PC-3 (cell line): Measurements from ENCODE around the gene PRMT3. TPM values are rescaled to one million over a fixed set of nuclear protein-coding genes. Genes with fewer than 3 reads are reported as not detected.

Experiments used
- ATAC-seq: fragments of 200-7000 bp; cut with Tn5 transposase; 2 replicates; pipeline ENCODE4 v1.9.1; 2020; ENCODE audit warnings: mild to moderate bottlenecking, moderate library complexity
- BruUV-seq: library from RNA; stranded (reverse); fragments of 400-500 nt; replicated peaks from 2 replicates; lab custom pipeline; 2021; lab: Mats Ljungman, UMichigan
- CTCF ChIA-PET: fragments of 300-600 bp; sonication (Branson Sonifier 250); formaldehyde crosslinking; loops from one replicate; lab custom pipeline; 2022; ENCODE audit warnings: antibody characterized with exemption; lab: Charles Lee
- POLR2A ChIA-PET: fragments of 300-600 bp; sonication (Branson Sonifier 250); formaldehyde crosslinking; loops from one replicate; lab custom pipeline; 2022; ENCODE audit warnings: antibody characterized with exemption; ENCODE audit not compliant: unreplicated experiment; lab: Charles Lee
- DNase-seq: peaks from one replicate; pipeline ENCODE4 v3.0.0-alpha.2; 2015
- H2AFZ ChIP-seq: fragments of 300-600 bp; sonication (generic); 2 replicates; pipeline ENCODE4 v1.6.0; 2016; ENCODE audit warnings: antibody characterized with exemption, low read length
- H3F3A ChIP-seq: fragments of 300-600 bp; sonication (generic); one replicate; pipeline ENCODE4 v1.6.0; 2017; ENCODE audit warnings: antibody characterized with exemption, low read length, control low read depth, mild to moderate bottlenecking; ENCODE audit not compliant: unreplicated experiment
- H3K27ac ChIP-seq: fragments of 300-600 bp; sonication (generic); 2 replicates; pipeline ENCODE4 v1.5.1; 2016; ENCODE audit warnings: mild to moderate bottlenecking, low read length
- H3K27me3 ChIP-seq: fragments of 300-600 bp; sonication (generic); 2 replicates; pipeline ENCODE4 v1.6.1; 2016; ENCODE audit warnings: low read length, mixed read lengths
- H3K36me3 ChIP-seq: fragments of 300-600 bp; sonication (generic); 2 replicates; pipeline ENCODE4 v1.6.1; 2016; ENCODE audit warnings: low read depth, mixed run types, low read length, mixed read lengths
- H3K4me1 ChIP-seq: fragments of 300-600 bp; sonication (generic); 2 replicates; pipeline ENCODE4 v1.5.1; 2016; ENCODE audit warnings: low read length; ENCODE audit not compliant: insufficient read depth
- H3K4me2 ChIP-seq: fragments of 300-600 bp; sonication (generic); 2 replicates; pipeline ENCODE4 v1.6.0; 2016; ENCODE audit warnings: low read length
- H3K4me3 ChIP-seq: fragments of 300-600 bp; sonication (generic); 2 replicates; pipeline ENCODE4 v1.5.1; 2016; ENCODE audit warnings: mild to moderate bottlenecking, low read length, mixed read lengths
- H3K79me2 ChIP-seq: fragments of 300-600 bp; sonication (generic); 2 replicates; pipeline ENCODE4 v1.6.1; 2017; ENCODE audit warnings: low read length, mixed read lengths
- H3K9ac ChIP-seq: fragments of 300-600 bp; sonication (generic); 2 replicates; pipeline ENCODE4 v1.6.0; 2016; ENCODE audit warnings: mild to moderate bottlenecking, low read length
- H3K9me2 ChIP-seq: fragments of 300-600 bp; sonication (generic); replicated peaks from 2 replicates; pipeline ENCODE4 v1.6.1; 2016; ENCODE audit warnings: mixed run types, low read length, mixed read lengths
- H3K9me3 ChIP-seq: fragments of 300-600 bp; sonication (generic); 2 replicates; pipeline ENCODE4 v1.6.1; 2016; ENCODE audit warnings: low read length, mixed read lengths
- H4K20me1 ChIP-seq: fragments of 300-600 bp; sonication (generic); 2 replicates; pipeline ENCODE4 v1.6.1; 2016; ENCODE audit warnings: low read length, mixed read lengths
- EZH2 ChIP-seq: fragments of 300-600 bp; sonication (generic); IDR thresholded peaks from one replicate; pipeline ENCODE4 v1.6.1; 2017; ENCODE audit warnings: antibody characterized with exemption, mild to moderate bottlenecking, low read length; ENCODE audit not compliant: unreplicated experiment
- EZH2phosphoT487 ChIP-seq: fragments of 300-600 bp; sonication (generic); IDR thresholded peaks from 2 replicates; pipeline ENCODE4 v1.6.1; 2018; ENCODE audit warnings: mild to moderate bottlenecking, antibody characterized with exemption, low read length, borderline replicate concordance
- intact Hi-C: fragments of 100-400 bp; cut with micrococcal nuclease; formaldehyde crosslinking; loops from 2 replicates; pipeline ENCODE4 v1.9.0; 2023
- total RNA-seq: library from RNA; depleted of rRNA; stranded (reverse); fragments of >200 nt; gene quantifications from 2 replicates; pipeline ENCODE4 v1.2.3, GENCODE V29; 2014
- TF ChIP-seq, protein P1 (sequence below): fragments of 300-600 bp; sonication (generic); conservative IDR thresholded peaks from 2 replicates; pipeline ENCODE4 v1.5.1; 2017; ENCODE audit warnings: antibody characterized with exemption, low read depth, mild to moderate bottlenecking, low read length

Gene PRMT3
- total RNA-seq, 1 experiment from 2014 or later, result 43.7 TPM

DNA sequence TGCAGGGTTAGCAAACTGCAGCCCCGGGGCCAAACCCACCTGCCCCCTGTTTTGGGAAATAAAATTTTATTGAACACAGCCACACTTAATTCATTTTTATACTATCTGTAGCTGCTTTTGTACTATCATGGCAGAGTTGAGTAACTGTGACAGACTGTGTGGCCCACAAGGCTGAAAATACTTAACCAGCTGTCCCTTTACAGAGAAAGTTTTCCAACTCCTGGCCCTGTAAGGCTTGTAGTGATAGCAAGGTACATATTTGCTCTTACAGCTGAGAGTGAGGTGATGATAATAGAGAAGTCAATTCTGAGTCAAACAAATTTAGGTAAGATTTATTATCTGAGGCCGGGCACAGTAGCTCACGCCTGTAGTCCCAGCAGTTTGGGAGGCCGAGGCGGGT is 124.5 kb downstream of the PRMT3 start:
- H3K4me3 ChIP-seq, result no peak overlapping the region
- TF ChIP-seq, protein P1, sequence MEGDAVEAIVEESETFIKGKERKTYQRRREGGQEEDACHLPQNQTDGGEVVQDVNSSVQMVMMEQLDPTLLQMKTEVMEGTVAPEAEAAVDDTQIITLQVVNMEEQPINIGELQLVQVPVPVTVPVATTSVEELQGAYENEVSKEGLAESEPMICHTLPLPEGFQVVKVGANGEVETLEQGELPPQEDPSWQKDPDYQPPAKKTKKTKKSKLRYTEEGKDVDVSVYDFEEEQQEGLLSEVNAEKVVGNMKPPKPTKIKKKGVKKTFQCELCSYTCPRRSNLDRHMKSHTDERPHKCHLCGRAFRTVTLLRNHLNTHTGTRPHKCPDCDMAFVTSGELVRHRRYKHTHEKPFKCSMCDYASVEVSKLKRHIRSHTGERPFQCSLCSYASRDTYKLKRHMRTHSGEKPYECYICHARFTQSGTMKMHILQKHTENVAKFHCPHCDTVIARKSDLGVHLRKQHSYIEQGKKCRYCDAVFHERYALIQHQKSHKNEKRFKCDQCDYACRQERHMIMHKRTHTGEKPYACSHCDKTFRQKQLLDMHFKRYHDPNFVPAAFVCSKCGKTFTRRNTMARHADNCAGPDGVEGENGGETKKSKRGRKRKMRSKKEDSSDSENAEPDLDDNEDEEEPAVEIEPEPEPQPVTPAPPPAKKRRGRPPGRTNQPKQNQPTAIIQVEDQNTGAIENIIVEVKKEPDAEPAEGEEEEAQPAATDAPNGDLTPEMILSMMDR, result no peak
- TF ChIP-seq EZH2phosphoT487, result no peak
- no peak for TF ChIP-seq EZH2
- ATAC-seq (no peak), DNase-seq (no peak)
- 0 out of 2 replicates have a peak, but pooled peaks cover 2% of the 10 kb centered on the region for H3K36me3 ChIP-seq
- H3K79me2 ChIP-seq, result no peaks in the 10 kb centered on the region
- H3K4me1 ChIP-seq, result no peaks in the 10 kb centered on the region
- no peak overlapping the region for H3K9ac ChIP-seq
- no peaks in the 10 kb centered on the region for H3K9me3 ChIP-seq
- no peak overlapping the region for H2AFZ ChIP-seq
- no peaks in the 10 kb centered on the region for H4K20me1 ChIP-seq
- BruUV-seq, result no TSS peak
- H3F3A ChIP-seq, result no peaks in the 10 kb centered on the region
- intact Hi-C loops, result no loop called here
- ChIA-PET POLR2A (interaction anchor here (0.5 kb wide), 1 partner anchor 33 kb away, joined by 27 read pairs; no protein-coding TSS in a partner anchor), CTCF (no interaction called here)
- H3K9me2 ChIP-seq, result no peaks in the 10 kb centered on the region
- no peak overlapping the region for H3K27ac ChIP-seq
- H3K4me2 ChIP-seq, result no peak overlapping the region
- no peaks in the 10 kb centered on the region for H3K27me3 ChIP-seq

- Histone ChIP-seq H3K4me1 (no peaks in the 10 kb centered on the region), H3K9me2 (no peaks in the 10 kb centered on the region), H3F3A (no peaks in the 10 kb centered on the region), H3K27ac (no peak overlapping the region), H3K36me3 (0 out of 2 replicates have a peak, but pooled peaks cover 2% of the 10 kb centered on the region), H3K4me3 (no peak overlapping the region), H3K4me2 (no peak overlapping the region), H3K79me2 (no peaks in the 10 kb centered on the region), H3K27me3 (no peaks in the 10 kb centered on the region), H3K9ac (no peak overlapping the region), H2AFZ (no peak overlapping the region), H3K9me3 (no peaks in the 10 kb centered on the region), H4K20me1 (no peaks in the 10 kb centered on the region)
- no TSS peak for BruUV-seq
- intact Hi-C loops, result no loop called here
- DNase-seq (no peak), ATAC-seq (no peak)
- TF ChIP-seq EZH2phosphoT487 (no peak), EZH2 (no peak)
- TF ChIP-seq, protein P1, result no peak
- POLR2A ChIA-PET, result no interaction called here
- CTCF ChIA-PET, result no interaction called here
These were observed 125.4 kb downstream of the PRMT3 start for GRCh38 chr11:20512869-20513268.

- Histone ChIP-seq H3K4me3 (no peak overlapping the region), H2AFZ (no peak overlapping the region), H3K27ac (no peak overlapping the region), H3K79me2 (no peaks in the 10 kb centered on the region), H3K9me2 (no peaks in the 10 kb centered on the region), H3K9me3 (no peaks in the 10 kb centered on the region), H3K27me3 (no peaks in the 10 kb centered on the region), H3K4me1 (no peaks in the 10 kb centered on the region), H4K20me1 (no peaks in the 10 kb centered on the region), H3F3A (no peaks in the 10 kb centered on the region), H3K9ac (no peak overlapping the region), H3K4me2 (no peak overlapping the region), H3K36me3 (no peaks in the 10 kb centered on the region)
- POLR2A ChIA-PET, result no interaction called here
- no peak for ATAC-seq
- DNase-seq, result no peak
- TF ChIP-seq EZH2phosphoT487 (no peak), EZH2 (no peak)
- TF ChIP-seq, protein P1, result no peak
- intact Hi-C loops, result no loop called here
- CTCF ChIA-PET, result no interaction called here
- BruUV-seq, result no TSS peak
These were observed 130.9 kb downstream of the PRMT3 start for GRCh38 chr11:20518323-20518834.
